ENCODE data around the gene MYL12B. TPM values are rescaled to one million over a fixed set of nuclear protein-coding genes. Genes with fewer than 3 reads are reported as not detected.

MYL12B gene
- total and polyA plus RNA-seq, 2 of the 8 experiments (the other 6 are each of a cell fraction or from before 2014, with no cell fraction given): 174 to 188 TPM

- DNase-seq (ENCODE audit: low read depth in 1 of 2, low spot score in 2 of 2) (no peak), FAIRE-seq (no peak)
- H2BK15ac ChIP-seq (ENCODE audit: low read length): no peak overlapping the region
- H3K23ac ChIP-seq (ENCODE audit: insufficient read length): no peak overlapping the region
- no peak overlapping the region for H3K4me2 ChIP-seq (ENCODE audit: insufficient read depth in 1 of 2, low read depth in 2 of 2, low read length in 2 of 2)
- no peak overlapping the region; a peak in 1 of 7 replicates for H3K9ac ChIP-seq (replicated peaks in 1 of 4; ENCODE audit: extremely low read depth in 1 of 4, low read depth in 3 of 4, low read length in 3 of 4)
- no peak overlapping the region for H2BK120ac ChIP-seq (replicated peaks; ENCODE audit: low read depth, low read length)
- no peak overlapping the region for H3K56ac ChIP-seq (replicated peaks; ENCODE audit: insufficient read length, low read depth, low read length)
- peaks cover 5% of the 10 kb centered on the region for H3K23me2 ChIP-seq (ENCODE audit: low read depth, low read length)
- no peak overlapping the region for H2AK5ac ChIP-seq (ENCODE audit: low read depth, low read length)
- no peak overlapping the region for H2BK12ac ChIP-seq (ENCODE audit: low read depth, low read length)
- no peak overlapping the region for H3K27ac ChIP-seq (ENCODE audit: low read depth, low read length)
- no peaks in the 10 kb centered on the region for H3K4me1 ChIP-seq (replicated peaks in 1 of 4; ENCODE audit: control insufficient read depth in 3 of 4, insufficient read depth in 4 of 4, low read length in 3 of 4)
- CTCF ChIA-PET (ENCODE audit: partially characterized antibody): interaction anchor here (0.5 to 3.4 kb wide), 9 partner anchors 8 to 563 kb away, joined by 3 to 34 read pairs (median 3); no protein-coding TSS in a partner anchor
- no peak overlapping the region for H2AFZ ChIP-seq (ENCODE audit: low read length)
- no peak overlapping the region for H4K5ac ChIP-seq (ENCODE audit: insufficient read length, low read depth, low read length)
- no peak overlapping the region for H2BK5ac ChIP-seq (ENCODE audit: low read depth, low read length)
- no peak overlapping the region for H3K18ac ChIP-seq (ENCODE audit: extremely low read depth, low read length)
- H3K79me1 ChIP-seq (ENCODE audit: low read depth, low read length): no peaks in the 10 kb centered on the region; the same call in 1 of the 2 replicates
- no peak overlapping the region for H3K4me3 ChIP-seq (ENCODE audit: extremely low read depth in 1 of 4, insufficient read depth in 2 of 4, low read depth in 3 of 4, low read length in 4 of 4)
- H3K27me3 ChIP-seq (replicated peaks in 1 of 4; ENCODE audit: control insufficient read depth in 3 of 4, extremely low read depth in 1 of 4, insufficient read depth in 3 of 4, low read length in 3 of 4): no peaks in the 10 kb centered on the region
- WGBS, 2 experiments (ENCODE audit: extremely low coverage in 1 of 2, insufficient coverage in 1 of 2, insufficient read length in 1 of 2, insufficient replicate concordance in 2 of 2, low coverage in 1 of 2, low lambda C conversion rate in 2 of 2, missing lambda C conversion rate in 1 of 2): 85% methylated on average over 3 of the region's 3 CpGs; no CpG with 5 or more reads in 1 of the 2 experiments
- no peak overlapping the region for H3K14ac ChIP-seq (ENCODE audit: insufficient read length)
- POLR2A ChIA-PET (ENCODE audit: partially characterized antibody): interaction anchor here (1.0 to 3.9 kb wide), 4 partner anchors 10 to 316 kb away, joined by 4 to 40 read pairs (median 7); no protein-coding TSS in a partner anchor
- H3K9me3 ChIP-seq (ENCODE audit: insufficient read depth in 2 of 2, low read depth in 1 of 2, low read length in 1 of 2): peaks cover 7 to 15% of the 10 kb centered on the region in 2 experiments; a peak in 2 of 4 replicates
- H3K4ac ChIP-seq (replicated peaks; ENCODE audit: insufficient read length, low read depth, low read length): no peak overlapping the region
- no peak overlapping the region for H2BK20ac ChIP-seq (ENCODE audit: low read length)
- peaks cover 0 to 13% (median 6%) of the 10 kb centered on the region in 4 experiments; a peak in 2 of 8 replicates for H3K36me3 ChIP-seq (ENCODE audit: control insufficient read depth in 2 of 4, insufficient read depth in 4 of 4, low read length in 3 of 4)
- TF ChIP-seq EP300 (IDR thresholded peaks at IDR 0.05; ENCODE audit: borderline replicate concordance in 1 of 2, low read depth in 2 of 2, low read length in 2 of 2) (no peak), BACH1 (IDR thresholded peaks at IDR 0.05; ENCODE audit: low read length) (peak; percentile 60; the same call in 1 of the 2 replicates), MAFK (IDR thresholded peaks at IDR 0.05; ENCODE audit: low read depth, low read length) (peak; percentile 59; the same call in 1 of the 2 replicates)
- no peak overlapping the region for H4K8ac ChIP-seq (ENCODE audit: extremely low read depth, insufficient read depth, low read length)
- peaks cover 0 to 7% of the 10 kb centered on the region in 2 experiments; a peak in 2 of 4 replicates for H3K79me2 ChIP-seq (ENCODE audit: control insufficient read depth in 1 of 2, insufficient read depth in 2 of 2, low read length in 2 of 2)
- no peak overlapping the region for H4K91ac ChIP-seq (replicated peaks; ENCODE audit: insufficient read length, low read length)
- no peaks in the 10 kb centered on the region for H4K20me1 ChIP-seq (replicated peaks in 1 of 2; ENCODE audit: control insufficient read depth in 1 of 2, insufficient read depth in 2 of 2, low read length in 2 of 2)
Observed at GRCh38 chr18:3294435-3295080, 32.6 kb downstream of the MYL12B start.

Measured in H1 (cell line).